B cell (primary cell): ENCODE measurements around the gene IKZF3. TPM values are rescaled to one million over a fixed set of nuclear protein-coding genes. Genes with fewer than 3 reads are reported as not detected.

Experiments
- ATAC-seq: fragments of 200-7000 bp; cut with Tn5 transposase; one replicate; pipeline ENCODE4 v1.10.0; 2021; ENCODE audit warnings: low read depth, mild to moderate bottlenecking, moderate number of reproducible peaks, moderate library complexity
- CTCF ChIA-PET: fragments of 350-600 bp; sonication (Branson Sonifier 250); formaldehyde crosslinking; loops from one replicate; lab custom pipeline; 2021; ENCODE audit warnings: antibody characterized with exemption, inconsistent platforms; lab: Charles Lee
- POLR2A ChIA-PET: fragments of 350-600 bp; sonication (Branson Sonifier 250); formaldehyde crosslinking; loops from one replicate; lab custom pipeline; 2021; ENCODE audit warnings: antibody characterized with exemption; lab: Charles Lee
- DNase-seq: peaks from one replicate; pipeline ENCODE4 v3.0.0; 2013
- H2AFZ ChIP-seq: 2 replicates; pipeline ENCODE4 v1.6.1; 2012; ENCODE audit warnings: mild to moderate bottlenecking, low read depth, low read length; ENCODE audit not compliant: insufficient read depth, poor library complexity, severe bottlenecking
- H3K27ac ChIP-seq, 2 donors: 1 replicate in 1 of 2; 2 replicates in 1 of 2; pipeline ENCODE4 v1.5.1; 2012 to 2013; ENCODE audit warnings: low read length in 2 of 2, mild to moderate bottlenecking in 2 of 2, moderate library complexity in 1 of 2
- H3K27me3 ChIP-seq, 4 experiments: fragments of 200-600 bp in 1 of 4; sonication (generic) in 1 of 4; replicated peaks in 1 of 4; 1 replicate in 2 of 4; 2 replicates in 2 of 4; pipeline versions ENCODE4 v1.6.1 to v1.7.0; 2013 to 2016; ENCODE audit warnings: low read length in 3 of 4, mild to moderate bottlenecking in 2 of 4, mixed read lengths in 1 of 4, moderate library complexity in 1 of 4; ENCODE audit not compliant: insufficient read depth in 4 of 4, control insufficient read depth in 3 of 4; ENCODE audit errors: control extremely low read depth in 1 of 4
- H3K36me3 ChIP-seq, 2 experiments: replicated peaks in 1 of 2; 1 replicate in 1 of 2; 2 replicates in 1 of 2; pipeline versions ENCODE4 v1.6.1 to v1.7.1; 2013; ENCODE audit warnings: low read length in 1 of 2; ENCODE audit not compliant: insufficient read depth in 2 of 2, control insufficient read depth in 1 of 2; ENCODE audit errors: control extremely low read depth in 1 of 2, extremely low read depth in 1 of 2
- H3K4me1 ChIP-seq, 2 donors: fragments of 200-600 bp in 1 of 2; sonication (generic) in 1 of 2; 1 replicate in 1 of 2; 2 replicates in 1 of 2; pipeline versions ENCODE4 v1.5.1 to v1.6.1; 2013 to 2017; ENCODE audit warnings: low read length in 2 of 2; ENCODE audit not compliant: control insufficient read depth in 2 of 2, insufficient read depth in 2 of 2
- H3K4me2 ChIP-seq: replicated peaks from 2 replicates; pipeline ENCODE3; 2012; ENCODE audit warnings: mild to moderate bottlenecking, low read depth, low read length; ENCODE audit not compliant: poor library complexity, severe bottlenecking
- H3K4me3 ChIP-seq, 5 experiments: fragments of 200-600 bp in 1 of 5; sonication (generic) in 1 of 5; 1 replicate in 3 of 5; 2 replicates in 2 of 5; pipeline versions ENCODE4 v1.5.1 to v1.7.0; 2011 to 2016; ENCODE audit warnings: low read length in 4 of 5, mild to moderate bottlenecking in 4 of 5, low read depth in 2 of 5, control low read depth in 1 of 5, moderate library complexity in 1 of 5; ENCODE audit not compliant: insufficient read depth in 1 of 5; ENCODE audit errors: control extremely low read depth in 1 of 5, extremely low read depth in 1 of 5
- H3K79me2 ChIP-seq: fragments of 200-600 bp; sonication (generic); one replicate; pipeline ENCODE4 v1.6.0; 2016; ENCODE audit warnings: low read length; ENCODE audit not compliant: control insufficient read depth, insufficient read depth
- H3K9ac ChIP-seq: fragments of 200-600 bp; sonication (generic); 2 replicates; pipeline ENCODE4 v1.6.1; 2017; ENCODE audit warnings: mild to moderate bottlenecking, low read length, moderate library complexity
- H3K9me3 ChIP-seq, 3 donors: one replicate each; pipeline versions ENCODE4 v1.6.1 to v1.7.1; 2013; ENCODE audit warnings: low read length in 2 of 3; ENCODE audit not compliant: control insufficient read depth in 2 of 3, insufficient read depth in 1 of 3; ENCODE audit errors: control extremely low read depth in 1 of 3
- H4K20me1 ChIP-seq: 2 replicates; pipeline ENCODE4 v1.6.0; 2012; ENCODE audit warnings: mild to moderate bottlenecking, low read length; ENCODE audit not compliant: insufficient read depth, control insufficient read depth, poor library complexity, severe bottlenecking
- H3K27ac Mint-ChIP-seq: one replicate; pipeline ENCODE4 v1.8.0; 2021; ENCODE audit warnings: mixed read lengths
- H3K27me3 Mint-ChIP-seq: one replicate; pipeline ENCODE4 v1.8.0; 2021; ENCODE audit warnings: mixed read lengths
- H3K4me1 Mint-ChIP-seq: one replicate; pipeline ENCODE4 v1.8.0; 2021; ENCODE audit warnings: mixed read lengths
- H3K4me3 Mint-ChIP-seq: one replicate; pipeline ENCODE4 v1.8.0; 2021; ENCODE audit warnings: mixed read lengths
- H3K9me3 Mint-ChIP-seq: one replicate; pipeline ENCODE4 v1.8.0; 2022; ENCODE audit warnings: mixed read lengths; ENCODE audit not compliant: insufficient read depth
- EZH2 ChIP-seq: IDR thresholded peaks from 2 replicates; pipeline ENCODE4 v1.6.1; 2012; ENCODE audit warnings: borderline replicate concordance, low read depth, mild to moderate bottlenecking, moderate library complexity, low read length; ENCODE audit not compliant: insufficient read depth, poor library complexity, severe bottlenecking
- WGBS: methylation state at CpG from one replicate; pipeline ENCODE4 v1.1.5; 2013; ENCODE audit warnings: missing lambda C conversion rate; ENCODE audit not compliant: insufficient coverage; 5-methylcytosine and 5-hydroxymethylcytosine counted together
- intact Hi-C: fragments of 100-400 bp; cut with micrococcal nuclease; formaldehyde crosslinking; loops from one replicate; pipeline ENCODE4 v1.10.0; 2022
- polyA plus RNA-seq: library from polyadenylated mRNA; depleted of rRNA; stranded (reverse); fragments of >200 nt; gene quantifications from 2 replicates; pipeline ENCODE4 v1.2.3, GENCODE V29; 2012
- total RNA-seq, 2 donors: library from RNA; stranded (reverse); fragments of 120-200 nt in 1 of 2; gene quantifications; 1 replicate in 1 of 2; 2 replicates in 1 of 2; pipeline versions ENCODE4 v1.2.3 to v1.2.4, GENCODE V29; 2013 to 2022
- TF ChIP-seq, protein P1 (sequence below): fragments of 200-600 bp; IDR thresholded peaks from one replicate; pipeline ENCODE4 v1.8.0; 2022; ENCODE audit warnings: antibody characterized with exemption, mild to moderate bottlenecking

IKZF3 gene
- total and polyA plus RNA-seq, 2 donors (not counting 1 experiment from before 2014, with no cell fraction given) = 63.0 to 178 TPM

DNA sequence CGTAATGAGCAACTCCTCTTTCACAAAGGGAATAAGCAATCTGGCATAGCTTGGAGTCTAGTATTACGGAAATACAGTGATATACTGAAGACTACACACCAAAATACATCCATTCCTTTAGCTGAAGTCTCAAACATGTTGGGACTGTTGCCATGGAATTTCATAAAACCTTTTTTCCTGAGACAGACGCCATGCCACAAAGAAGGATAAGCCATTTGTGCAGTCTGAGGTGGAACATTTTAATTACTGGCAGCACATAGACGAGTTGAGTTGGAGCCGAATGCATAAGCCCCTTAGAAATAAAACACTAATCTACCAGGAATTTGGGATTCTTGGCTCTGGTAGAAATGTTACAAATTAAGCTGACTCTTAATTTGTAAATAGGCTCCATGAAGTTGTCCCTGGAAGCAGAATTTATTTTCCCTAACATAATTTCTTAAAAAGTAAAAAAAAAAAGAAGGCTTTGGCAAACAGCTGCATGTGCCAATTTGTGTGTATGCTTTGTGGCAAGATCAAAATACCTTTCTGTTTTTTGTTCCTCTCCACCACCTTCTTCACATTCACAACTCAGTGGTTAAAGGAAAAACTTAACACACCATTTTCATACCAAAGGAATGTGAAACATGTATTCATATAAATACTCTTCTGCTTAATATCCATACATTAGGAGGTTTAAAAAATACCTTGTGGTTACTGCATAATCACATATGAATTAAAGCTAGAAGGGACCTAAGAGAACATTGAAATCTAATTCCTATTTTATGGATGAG lies 100.9 kb downstream of the IKZF3 start:
- TF ChIP-seq, protein P1, sequence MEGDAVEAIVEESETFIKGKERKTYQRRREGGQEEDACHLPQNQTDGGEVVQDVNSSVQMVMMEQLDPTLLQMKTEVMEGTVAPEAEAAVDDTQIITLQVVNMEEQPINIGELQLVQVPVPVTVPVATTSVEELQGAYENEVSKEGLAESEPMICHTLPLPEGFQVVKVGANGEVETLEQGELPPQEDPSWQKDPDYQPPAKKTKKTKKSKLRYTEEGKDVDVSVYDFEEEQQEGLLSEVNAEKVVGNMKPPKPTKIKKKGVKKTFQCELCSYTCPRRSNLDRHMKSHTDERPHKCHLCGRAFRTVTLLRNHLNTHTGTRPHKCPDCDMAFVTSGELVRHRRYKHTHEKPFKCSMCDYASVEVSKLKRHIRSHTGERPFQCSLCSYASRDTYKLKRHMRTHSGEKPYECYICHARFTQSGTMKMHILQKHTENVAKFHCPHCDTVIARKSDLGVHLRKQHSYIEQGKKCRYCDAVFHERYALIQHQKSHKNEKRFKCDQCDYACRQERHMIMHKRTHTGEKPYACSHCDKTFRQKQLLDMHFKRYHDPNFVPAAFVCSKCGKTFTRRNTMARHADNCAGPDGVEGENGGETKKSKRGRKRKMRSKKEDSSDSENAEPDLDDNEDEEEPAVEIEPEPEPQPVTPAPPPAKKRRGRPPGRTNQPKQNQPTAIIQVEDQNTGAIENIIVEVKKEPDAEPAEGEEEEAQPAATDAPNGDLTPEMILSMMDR = no peak
- TF ChIP-seq EZH2 = no peak
- POLR2A ChIA-PET = no interaction called here

More for the DNA sequence above, 100.9 kb downstream of the IKZF3 start:
- peaks cover 97% of the 10 kb centered on the region for H3K79me2 ChIP-seq
- Mint-ChIP-seq H3K27me3 (no peaks in the 10 kb centered on the region), H3K4me3 (no peak overlapping the region), H3K9me3 (peaks cover under 1% of the 10 kb centered on the region), H3K27ac (peak overlapping the region; percentile 83), H3K4me1 (peaks cover 72% of the 10 kb centered on the region)
- ATAC-seq = no peak
- H3K4me3 ChIP-seq = no peak overlapping the region
- peaks cover 45 to 69% of the 10 kb centered on the region in 2 donors for H3K4me1 ChIP-seq
- intact Hi-C loops = no loop called here
- peaks cover 7 to 69% of the 10 kb centered on the region in 2 experiments for H3K36me3 ChIP-seq
- DNase-seq = no peak
- H3K9me3 ChIP-seq = peaks cover 0 to 5% (median 0%) of the 10 kb centered on the region in 3 donors
- H4K20me1 ChIP-seq = no peaks in the 10 kb centered on the region
- CTCF ChIA-PET = interaction anchor here (0.7 to 1.7 kb wide), 6 partner anchors 17 to 142 kb away, joined by 3 to 6 read pairs (median 4); partner anchors contain the start of gene IKZF3
- H2AFZ ChIP-seq = no peak overlapping the region
- H3K27me3 ChIP-seq = no peaks in the 10 kb centered on the region
- no peak overlapping the region for H3K9ac ChIP-seq
- WGBS = 80% methylated on average over 1 of the region's 5 CpGs
- H3K27ac ChIP-seq = peak overlapping the region in 1 of 2 donors; percentile 27
- no peak overlapping the region for H3K4me2 ChIP-seq
